Neural progenitor cell (in vitro differentiated cells): Measurements from ENCODE around the gene LZTS3.

Source experiments
- CTCF ChIP-seq: fragments of 200-600 bp; sonication (generic); IDR thresholded peaks from 2 replicates; pipeline ENCODE4 v1.5.1; 2017; ENCODE audit warnings: antibody characterized with exemption, mild to moderate bottlenecking
- EZH2 ChIP-seq: fragments of 200-600 bp; sonication (generic); IDR thresholded peaks from 2 replicates; pipeline ENCODE4 v1.6.1; 2017; ENCODE audit warnings: antibody characterized with exemption, mild to moderate bottlenecking, moderate library complexity
- EZH2phosphoT487 ChIP-seq: fragments of 200-600 bp; sonication (generic); IDR thresholded peaks from 2 replicates; pipeline ENCODE4 v1.6.1; 2017; ENCODE audit warnings: antibody characterized with exemption

GRCh38 chr20:3171391-3172125 lies 1.8 kb downstream of the LZTS3 start:
- no peak for TF ChIP-seq CTCF
- TF ChIP-seq EZH2phosphoT487 = no peak
- TF ChIP-seq EZH2 = no peak
